CD4-positive, alpha-beta T cell treated with Interferon alpha-2 for 1 hour (primary cell): ENCODE data around the gene HS1BP3.

Source experiments
- DNase-seq, 2 donors: peaks; one replicate each; pipeline ENCODE4 v3.0.0-alpha.2; 2020 to 2022

Gene HS1BP3

DNA sequence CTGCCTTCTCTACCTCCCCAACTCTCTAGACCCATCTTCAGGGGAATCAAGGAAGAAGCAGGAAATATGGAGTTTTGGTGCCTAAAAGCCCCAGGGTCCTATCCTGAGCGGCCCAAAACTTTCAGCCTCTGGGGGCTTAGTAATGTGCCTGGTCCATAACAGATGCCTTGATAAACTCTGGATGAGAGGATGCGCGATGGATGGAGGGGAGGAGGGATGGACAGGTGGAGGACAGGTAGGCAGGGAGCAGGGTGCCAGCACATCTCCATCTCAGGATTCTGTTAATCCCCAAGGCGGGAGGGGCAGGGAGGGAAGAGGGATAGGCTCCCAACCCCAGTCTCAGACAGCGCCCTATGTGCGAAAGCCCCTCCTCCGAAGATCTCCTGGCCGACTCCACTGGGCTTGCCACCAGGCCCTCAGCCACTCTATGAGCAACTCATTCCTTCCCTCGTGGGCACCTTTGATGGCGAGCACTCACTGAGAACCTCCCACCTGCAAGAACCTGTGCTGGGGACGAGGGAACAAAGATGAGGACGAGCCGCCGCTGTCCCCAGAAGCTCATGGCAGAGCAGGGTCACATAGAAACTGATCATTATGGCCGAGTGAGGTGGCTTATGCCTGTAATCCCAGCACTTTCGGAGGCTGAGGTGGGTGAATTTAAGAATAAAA is 23.1 kb downstream of the HS1BP3 start:
- no peak for DNase-seq

DNA sequence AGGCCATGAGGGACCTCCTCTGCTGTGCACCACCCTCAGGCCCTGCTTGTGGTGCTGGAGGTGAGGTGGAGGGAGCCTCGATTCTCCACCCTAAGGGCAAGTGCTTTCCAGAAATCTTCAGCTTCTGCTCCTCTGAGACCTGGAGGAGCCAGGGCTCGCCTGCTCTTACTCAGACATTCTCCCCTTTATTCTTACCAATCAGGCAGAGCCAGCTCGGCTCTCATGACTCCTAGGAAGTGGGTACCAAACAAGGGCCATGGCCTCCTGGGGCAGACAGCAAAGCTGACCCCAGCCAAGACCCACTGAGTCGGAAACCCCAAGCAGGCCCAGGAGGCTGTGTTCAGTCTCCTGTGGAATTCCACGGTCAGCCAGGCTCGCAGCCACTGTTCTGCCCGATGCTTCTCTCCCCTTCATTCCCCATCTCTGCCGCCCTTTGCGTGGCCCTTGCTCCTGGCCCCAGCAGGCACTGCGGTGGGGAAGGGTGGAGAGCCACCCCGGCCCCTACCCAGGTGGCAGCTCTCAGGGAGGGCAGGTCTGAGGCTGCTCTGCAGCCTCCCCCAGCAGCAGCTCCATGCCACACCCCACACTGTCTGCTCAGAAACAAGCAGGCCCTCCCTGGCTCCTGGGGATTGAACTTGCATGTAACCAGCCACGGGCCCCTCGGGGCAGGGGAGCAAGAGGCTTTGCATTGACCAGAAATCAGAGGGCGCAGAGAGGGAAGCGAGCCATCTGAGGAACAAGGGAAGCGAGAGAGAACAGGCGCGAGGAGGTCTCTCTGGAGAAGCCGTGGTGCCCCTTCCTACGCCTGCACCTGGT is 24.0 kb downstream of the HS1BP3 start:
- no peak for DNase-seq

DNA sequence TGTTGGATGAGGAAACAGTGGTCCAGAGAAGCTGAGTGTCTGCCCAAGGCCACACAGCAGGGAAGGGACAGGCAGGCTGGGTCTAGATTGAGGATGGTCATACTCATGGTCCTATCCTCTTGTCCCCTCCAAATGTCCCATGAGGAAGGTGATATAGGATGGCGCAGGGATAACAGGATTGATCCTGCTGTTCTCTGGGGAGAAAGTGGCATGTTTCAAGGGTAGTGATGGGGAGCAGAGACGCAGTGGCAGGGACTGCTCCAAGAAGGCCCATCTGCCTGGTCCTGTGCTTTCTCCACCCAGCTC is 24.6 kb downstream of the HS1BP3 start:
- DNase-seq, result no peak

DNA sequence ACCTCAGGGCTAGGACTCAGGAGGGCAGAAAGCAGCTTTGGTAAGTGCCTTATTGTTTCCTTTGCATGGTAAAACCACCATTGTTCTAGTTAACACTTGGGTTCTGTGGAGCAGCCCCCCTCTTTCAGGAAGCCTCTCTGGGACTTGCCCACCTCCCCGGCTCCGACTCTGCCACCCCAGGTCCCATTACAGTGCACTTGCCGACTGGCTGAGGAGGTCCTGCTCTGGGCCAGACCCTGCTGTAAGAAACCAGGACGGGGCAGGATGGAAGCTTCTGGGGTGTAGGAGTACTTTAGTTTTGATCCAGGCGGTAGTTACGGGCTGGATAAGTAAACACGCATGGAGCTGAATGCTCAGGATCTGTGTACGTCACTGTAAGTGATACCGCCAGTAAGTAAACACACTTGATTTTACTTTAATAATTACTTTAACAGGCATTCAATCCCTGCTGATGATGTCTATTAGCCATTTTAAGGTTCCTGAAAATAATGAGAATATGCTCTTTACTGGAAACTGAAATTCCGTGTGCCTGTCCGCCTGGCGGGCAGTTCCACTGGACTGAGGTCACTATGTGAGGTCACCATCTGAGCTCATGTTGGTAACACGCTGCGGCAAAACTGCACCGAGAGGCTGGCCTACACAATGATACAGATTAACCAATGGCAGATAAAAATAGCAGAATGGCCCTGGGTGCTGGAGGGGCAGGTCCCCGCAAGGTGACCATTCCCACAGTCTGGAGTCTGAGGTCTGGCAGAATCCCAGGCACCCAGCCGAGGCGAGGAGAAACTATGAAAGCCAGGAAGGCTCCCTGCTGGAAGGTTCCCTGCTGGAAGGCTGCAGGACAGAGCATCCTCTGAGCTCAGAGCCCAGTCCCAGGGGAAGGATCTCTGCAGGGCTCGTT is 25.2 kb downstream of the HS1BP3 start:
- DNase-seq, result no peak

DNA sequence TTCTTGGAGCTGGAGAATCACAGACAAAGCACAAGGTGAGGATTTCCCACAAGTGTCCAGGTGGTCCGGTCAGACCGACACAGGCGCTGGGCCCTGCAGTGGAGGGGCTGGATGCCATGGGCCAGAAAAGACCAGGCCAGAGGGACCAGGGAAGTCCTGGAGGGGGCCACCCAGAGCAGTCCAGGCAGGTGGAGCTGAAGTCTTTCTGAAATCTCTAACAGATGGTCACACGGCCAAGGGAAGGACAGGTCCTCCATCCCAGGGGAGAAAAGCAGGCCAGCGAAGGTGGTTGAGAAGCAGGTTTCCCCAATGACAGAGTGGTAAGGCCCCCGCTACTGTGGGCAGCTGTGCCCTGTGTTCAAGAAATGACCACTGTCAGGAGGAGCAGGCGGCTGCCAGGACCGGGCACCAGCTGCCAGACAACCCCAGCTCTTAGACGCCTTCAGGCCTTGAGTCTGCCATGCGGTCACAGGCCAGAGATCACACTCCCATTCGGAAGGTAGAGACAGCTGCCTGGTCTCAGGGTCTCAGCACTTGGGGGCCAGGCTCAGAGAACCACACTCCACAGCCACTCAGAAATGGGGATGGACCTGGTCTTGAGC is 25.9 kb downstream of the HS1BP3 start:
- no peak for DNase-seq

DNA sequence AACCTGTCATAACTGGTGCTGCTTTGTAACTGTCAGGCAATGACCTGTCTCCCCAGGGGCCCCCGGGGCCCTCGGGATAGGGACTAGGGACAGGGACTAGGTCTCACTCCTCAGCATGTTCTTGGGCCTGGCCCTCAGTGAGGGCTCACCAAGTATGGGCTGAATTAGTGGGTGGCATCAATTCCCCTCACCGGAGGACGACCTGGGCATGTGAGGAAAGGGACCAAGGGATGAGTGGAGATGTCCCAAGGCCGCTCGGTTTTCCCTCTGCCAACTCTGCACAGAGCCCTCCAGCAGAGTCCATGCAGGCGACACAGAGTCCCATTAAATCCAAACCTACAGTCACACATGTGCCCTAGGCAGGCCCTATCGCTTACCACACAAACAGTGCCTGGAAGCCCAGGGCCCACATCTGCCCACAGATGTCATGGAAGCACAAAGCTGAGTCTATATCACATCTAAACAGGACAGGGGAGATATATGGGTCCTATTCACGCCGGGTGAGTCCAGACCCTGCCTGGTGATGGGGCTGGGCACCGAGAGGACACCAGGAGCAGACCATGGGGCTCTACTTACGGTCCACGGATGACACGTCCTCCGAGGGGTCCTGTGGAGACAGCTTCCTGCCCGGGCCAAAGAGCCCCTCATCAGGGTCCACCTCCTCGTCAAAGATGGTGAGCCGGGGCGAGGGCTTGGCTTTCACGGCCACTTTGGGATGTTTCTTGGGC is 26.6 kb downstream of the HS1BP3 start:
- DNase-seq, result no peak

DNA sequence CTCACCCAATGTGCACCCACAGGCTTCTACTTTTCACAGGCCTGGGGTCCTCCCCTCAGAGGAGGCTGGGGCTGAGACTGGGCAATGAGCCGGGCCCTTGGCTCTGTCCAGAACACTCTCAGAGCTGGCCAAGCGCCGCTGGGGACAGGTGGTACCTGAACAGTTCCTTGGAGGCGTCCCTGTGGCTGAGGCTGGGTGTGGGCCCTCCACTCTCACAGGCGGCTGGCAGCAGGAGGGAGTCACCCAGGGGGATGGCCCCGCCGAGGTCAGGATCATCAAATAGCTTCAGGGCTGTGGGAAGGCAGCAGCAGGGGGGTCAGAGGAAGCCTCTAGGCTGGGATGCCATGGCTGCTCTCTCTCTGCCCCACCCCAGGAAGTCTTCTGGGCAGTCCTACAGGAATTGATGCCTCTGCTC is 27.1 kb downstream of the HS1BP3 start:
- no peak for DNase-seq

DNA sequence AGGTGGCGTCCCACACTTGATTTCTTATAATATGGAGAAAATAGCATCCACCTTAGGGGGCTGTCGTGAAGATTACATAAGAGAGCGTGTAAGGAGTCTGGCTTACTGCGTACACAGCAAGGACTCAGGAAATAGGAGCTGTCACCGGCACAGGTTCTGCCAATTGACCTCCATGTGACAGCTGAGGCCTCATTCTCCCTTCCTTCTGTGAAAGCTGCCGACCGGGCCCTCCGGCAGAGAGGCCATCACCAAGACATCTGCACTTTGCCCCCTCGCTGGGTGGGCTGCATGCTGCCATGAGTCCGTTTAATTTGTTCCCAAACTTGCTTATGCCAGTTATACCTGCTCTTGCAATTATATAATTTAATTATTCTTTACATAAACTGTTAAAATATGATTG is 27.7 kb downstream of the HS1BP3 start:
- no peak for DNase-seq

DNA sequence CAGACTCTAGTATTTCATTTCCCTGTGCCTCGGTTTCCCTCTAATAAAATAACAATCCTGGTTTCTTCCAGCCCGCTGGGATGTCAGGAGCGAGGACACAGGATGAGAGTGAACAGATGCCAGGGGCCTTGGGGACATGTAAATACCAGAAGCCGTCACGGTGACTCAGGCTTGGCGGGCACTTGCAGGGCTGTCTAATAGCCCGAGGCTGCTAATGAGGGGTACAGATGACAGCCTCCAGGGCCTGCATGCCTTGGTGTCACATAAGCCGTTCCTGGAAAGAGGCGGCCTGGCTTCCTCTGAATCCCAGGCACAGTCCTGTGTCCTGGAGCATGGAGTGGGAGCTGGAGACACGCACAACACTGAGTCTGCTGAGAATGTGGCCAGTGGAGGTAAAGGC is 28.2 kb downstream of the HS1BP3 start:
- DNase-seq, result no peak

DNA sequence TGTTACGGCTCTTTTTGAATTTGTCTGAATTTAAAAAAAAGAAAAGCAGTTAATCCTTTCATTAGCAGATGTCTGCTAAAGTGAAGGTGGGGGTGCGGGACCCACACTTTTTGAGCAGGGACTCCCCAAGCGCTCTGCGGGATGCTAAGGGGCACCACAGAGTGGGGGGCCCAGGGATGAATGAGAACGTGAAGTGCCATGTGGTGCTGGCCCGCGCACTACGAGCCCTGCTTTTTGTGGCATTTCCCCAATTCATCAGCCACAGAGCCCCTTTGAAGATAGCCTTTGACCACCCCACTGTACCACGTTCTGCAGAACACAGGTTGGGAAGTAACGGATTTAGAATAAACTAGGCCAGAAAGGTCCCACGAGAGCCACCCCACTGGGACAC is 28.6 kb downstream of the HS1BP3 start:
- no peak for DNase-seq

DNA sequence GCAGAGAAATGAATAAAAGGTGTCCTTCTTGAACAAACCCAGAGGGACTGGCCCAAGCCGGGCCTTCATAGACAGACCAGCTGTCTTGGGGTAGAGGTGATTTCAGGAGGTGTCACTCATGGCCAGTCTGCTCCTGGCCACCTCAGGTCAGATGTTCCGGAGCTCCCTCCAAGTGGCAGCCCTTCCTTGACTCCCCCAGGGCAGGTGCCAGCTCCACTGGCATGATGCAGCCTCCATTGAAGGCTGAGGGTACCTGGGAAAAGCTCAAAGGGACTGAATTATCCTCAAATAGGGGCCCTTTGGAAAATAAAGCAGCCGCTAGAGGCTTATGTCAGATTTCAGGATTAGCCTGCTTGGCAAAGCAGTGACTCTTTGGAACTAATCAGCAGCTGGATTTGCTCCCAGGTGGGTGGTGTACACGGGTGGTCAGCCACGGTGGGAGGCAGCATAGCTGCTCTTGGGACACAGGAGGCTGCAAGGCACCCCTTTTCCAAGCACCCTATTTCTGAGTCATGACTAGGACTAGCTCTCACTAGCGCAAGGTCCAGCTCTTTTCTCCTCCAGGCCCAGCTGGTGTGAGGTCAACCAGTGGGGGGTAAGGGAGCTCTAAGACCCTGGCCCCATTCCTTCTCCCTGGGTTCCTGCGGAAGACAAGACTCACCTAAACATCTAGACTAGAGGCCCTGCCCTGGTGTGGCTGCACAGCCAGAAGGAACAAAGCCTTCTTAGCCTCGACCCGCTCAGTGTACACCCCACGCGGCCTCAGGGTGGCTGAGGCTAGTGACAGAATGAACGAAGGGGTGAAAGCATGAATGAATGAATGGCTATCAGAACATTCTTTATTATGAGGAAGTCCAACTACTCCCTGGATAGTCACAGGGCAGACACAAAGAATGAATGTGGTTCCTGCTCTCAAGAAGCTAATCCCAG is 29.3 kb downstream of the HS1BP3 start:
- DNase-seq, result no peak

DNA sequence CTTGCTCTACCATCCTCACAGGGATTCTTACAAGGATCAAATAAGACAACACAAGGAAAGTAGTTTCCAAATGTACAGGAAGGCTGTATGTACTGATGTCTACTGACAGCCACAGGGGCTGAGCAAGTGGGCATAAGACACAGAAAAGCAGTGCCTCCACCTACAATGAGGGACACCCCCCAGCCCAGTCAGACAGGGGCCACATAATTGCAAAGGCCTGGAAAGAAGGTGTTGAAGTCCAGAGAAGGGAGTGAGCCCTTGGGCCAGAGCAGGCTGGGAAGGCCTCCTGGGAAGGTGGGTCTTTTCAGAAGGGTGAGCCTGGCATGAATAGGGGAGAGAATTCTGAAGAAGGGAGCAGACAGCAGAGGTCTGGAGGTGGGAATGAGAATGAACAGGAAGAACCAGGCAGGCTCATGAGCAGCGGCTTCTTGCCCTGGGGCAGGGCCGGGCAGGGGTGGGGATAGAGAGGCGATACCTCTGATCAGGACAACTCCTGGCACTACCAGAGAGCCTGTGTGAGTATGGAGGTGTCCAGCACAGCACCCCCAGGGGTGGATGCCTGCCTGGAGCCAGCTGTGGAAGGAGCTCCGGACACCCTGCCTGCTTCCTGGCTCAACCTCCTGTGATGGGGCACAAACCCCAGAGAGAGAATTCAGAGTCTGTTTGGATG is 30.1 kb downstream of the HS1BP3 start:
- DNase-seq, result no peak

DNA sequence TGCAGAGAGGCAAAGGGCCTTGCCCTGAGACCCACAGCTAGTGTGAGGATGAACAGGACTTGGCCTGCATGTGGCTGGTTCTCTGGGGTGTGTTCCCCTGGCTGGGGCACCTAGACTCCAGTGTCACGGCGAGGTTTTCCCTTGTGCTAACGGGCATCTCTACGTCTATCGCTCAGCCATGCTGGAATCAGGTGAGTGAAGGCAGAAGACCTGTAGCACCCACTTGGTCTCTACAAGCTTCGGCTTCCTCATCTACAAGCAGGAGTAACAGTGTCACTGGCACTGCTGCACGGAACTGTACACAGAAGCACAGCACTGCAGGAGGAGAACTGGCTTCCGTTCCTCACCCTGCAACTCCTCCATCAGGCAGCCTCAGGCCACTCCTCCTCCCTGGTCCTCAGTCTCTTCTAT is 30.6 kb downstream of the HS1BP3 start:
- DNase-seq, result no peak

DNA sequence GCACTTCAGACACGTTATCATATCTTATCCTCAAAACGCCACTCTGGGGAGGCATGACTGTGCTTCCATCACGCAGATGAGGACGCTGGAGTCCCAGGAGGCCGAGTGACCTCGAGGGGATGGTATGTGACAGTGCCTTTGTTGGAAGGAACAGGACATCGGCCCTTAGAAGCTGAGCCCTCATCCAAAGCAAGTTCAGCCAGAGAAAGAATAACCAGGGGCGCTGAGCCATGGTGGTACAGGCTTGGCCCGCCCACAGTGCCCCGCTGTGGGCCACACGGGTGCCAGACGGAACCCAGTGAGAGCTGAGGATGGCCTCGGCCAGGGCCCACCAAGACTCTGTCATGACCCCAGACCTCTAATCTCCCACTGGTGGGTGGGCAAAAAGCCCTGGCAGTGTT is 31.3 kb downstream of the HS1BP3 start:
- DNase-seq, result no peak

DNA sequence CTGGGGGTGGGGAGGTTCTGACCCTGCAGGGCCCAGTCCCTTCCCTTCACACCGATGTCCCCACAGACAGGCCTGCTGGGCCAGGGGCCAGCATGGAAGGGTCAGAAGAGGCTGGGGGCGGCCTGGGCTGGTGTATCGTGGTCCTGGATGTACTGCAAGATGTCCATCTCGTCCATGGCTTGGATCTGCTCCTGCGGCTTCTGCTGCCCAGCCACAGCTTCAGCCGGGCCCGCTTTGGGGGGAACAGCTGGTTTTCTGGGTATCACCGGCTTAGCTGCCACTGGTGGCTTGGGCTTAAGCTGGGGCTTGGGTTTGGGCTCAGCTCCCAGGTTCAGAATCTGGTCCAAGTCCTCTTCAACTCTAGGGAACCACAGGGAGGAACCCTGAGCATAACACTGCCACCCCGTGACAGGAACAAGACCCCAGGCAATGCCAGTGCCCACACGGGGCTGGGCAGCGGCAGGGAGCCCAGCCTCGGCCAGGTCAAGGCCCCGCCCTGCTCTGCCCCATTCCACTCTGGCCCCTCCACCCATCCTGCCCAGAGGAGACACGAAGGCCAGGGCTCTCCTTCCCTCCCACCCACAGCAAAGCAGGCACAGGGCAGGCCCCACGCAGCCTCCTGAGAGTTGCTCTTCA is 31.9 kb downstream of the HS1BP3 start:
- DNase-seq, result no peak

DNA sequence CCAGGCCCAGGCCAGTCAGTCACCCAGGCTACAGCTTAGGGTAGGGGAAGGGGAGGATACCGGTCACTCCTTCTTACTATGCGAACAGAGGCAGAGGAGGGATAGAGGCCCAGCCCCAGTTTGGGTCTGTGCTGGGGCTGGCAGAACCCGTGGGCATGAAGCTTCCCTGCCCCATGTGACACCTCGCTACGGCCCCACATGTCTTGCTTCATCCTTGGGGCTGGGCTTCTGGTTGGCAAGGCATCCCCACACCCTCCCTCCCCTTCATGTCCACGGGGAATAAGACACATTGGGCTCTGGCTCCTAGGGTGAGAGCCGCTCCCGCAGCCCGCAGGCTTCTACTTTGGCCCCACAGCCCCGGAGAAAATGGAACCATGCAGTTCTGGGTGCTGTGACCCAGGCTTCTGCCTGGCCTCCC is 32.4 kb downstream of the HS1BP3 start:
- no peak for DNase-seq

DNA sequence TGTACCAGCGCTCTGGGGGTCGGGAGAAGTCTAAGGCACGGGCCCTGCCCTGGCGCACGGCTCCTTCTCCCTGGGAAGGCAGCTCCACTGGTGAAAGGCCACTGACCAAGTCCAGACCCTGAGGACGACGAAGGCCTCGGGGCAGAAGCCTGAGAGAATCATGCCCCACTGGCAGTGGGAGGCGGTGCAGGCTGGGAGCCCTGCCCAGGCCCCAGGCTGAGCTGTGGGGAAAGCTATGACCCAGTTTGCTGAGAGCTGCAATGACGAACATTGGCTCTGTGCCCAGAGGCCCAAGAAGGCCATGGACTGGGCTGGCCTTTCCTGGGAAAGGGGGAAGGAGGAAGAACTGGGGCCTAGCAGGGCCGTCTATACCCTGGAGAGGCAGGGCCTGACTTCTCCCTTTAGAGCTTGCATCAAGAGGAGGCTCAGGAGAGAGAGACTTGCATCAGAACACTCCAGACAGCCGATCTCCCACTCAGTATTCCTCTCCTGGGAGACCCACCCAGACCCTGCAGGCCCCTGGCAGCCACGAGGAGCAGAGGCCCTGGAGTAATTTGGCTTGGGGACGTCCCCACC is 32.9 kb downstream of the HS1BP3 start:
- DNase-seq, result peak; percentile 11 to 61

DNA sequence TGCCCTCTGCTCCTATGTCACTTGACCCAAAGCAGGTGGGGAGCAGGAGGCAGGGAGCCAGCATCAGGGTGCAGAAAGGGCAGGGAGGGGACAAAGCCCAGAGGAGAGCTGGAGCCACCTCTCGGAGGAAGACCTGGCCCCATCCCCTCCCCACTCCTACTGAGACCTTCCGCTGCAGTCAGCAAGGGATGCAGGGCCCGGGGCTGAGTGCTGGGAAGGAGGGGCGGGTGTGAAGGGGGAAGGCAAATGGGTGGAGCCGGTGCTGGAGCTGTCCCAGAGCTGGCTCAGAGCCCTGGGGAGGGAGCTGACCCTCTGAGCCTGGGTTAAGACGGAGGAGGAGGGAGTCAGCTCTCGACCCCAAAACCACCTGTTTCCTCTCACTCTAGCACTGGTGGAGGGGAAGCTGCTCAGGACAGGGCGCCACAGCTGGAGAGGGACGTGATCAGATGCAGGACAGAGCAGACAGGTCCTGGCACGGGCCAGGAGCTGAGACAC is 33.8 kb downstream of the HS1BP3 start:
- DNase-seq, result no peak

DNA sequence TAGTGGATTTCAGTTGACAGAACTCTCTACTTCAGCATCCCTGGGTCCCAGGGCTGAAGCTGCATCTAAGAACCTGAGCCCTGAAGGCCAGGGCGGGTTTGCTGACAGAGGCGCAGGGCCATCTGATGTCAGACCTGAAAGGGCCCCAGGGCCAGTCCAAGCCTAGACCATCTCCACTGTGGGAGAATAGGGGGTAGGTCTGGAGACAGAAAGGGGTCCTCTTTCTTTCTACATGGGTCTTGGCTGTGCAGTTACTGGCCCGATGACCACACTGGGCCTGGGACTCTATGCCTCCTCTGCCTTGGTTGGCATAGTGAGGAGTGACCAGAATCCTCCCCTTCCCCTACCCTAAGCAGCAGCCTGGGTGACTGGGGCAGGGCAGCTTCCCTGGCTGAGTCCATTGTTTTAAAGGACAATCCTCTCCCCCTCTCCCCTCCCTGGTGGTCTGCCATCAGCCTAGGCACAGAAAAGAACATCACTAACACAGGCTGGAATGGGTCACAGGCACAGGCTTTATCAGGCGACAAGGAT is 34.5 kb downstream of the HS1BP3 start:
- DNase-seq, result no peak
